GM18526 (cell line): ENCODE data around the gene PCMT1.

Experiments used
- POLR2A ChIP-seq: IDR thresholded peaks from 3 replicates; pipeline ENCODE4 v1.6.1; 2011; ENCODE audit not compliant: insufficient read length; ENCODE audit errors: extremely low read depth

PCMT1 gene

GRCh38 chr6:149856256-149856994 is 106.9 kb downstream of the PCMT1 start:
- TF ChIP-seq POLR2A: no peak

GRCh38 chr6:149857541-149857940 is 108.0 kb downstream of the PCMT1 start:
- no peak for TF ChIP-seq POLR2A

GRCh38 chr6:149859368-149859767 is 109.8 kb downstream of the PCMT1 start:
- no peak for TF ChIP-seq POLR2A

GRCh38 chr6:149859938-149860337 is 110.4 kb downstream of the PCMT1 start:
- no peak for TF ChIP-seq POLR2A

GRCh38 chr6:149860513-149860833 is 110.9 kb downstream of the PCMT1 start:
- TF ChIP-seq POLR2A: no peak
